H1 (cell line): ENCODE data around the gene MVK.

Source experiments
- CTCF ChIP-seq, 3 experiments: IDR thresholded peaks; 1 replicate in 2 of 3; 2 replicates in 1 of 3; pipeline versions ENCODE4 v1.5.1 to v1.6.1; 2011; ENCODE audit warnings: low read length in 3 of 3, mild to moderate bottlenecking in 3 of 3, inconsistent platforms in 2 of 3, low read depth in 1 of 3, moderate library complexity in 1 of 3; ENCODE audit not compliant: insufficient read depth in 1 of 3; ENCODE audit errors: control extremely low read depth in 1 of 3
- EP300 ChIP-seq, 2 experiments: IDR thresholded peaks; 1 replicate in 1 of 2; 2 replicates in 1 of 2; pipeline ENCODE4 v1.6.1; 2011 to 2012; ENCODE audit warnings: low read depth in 2 of 2, low read length in 2 of 2, mild to moderate bottlenecking in 2 of 2, borderline replicate concordance in 1 of 2, inconsistent platforms in 1 of 2, moderate library complexity in 1 of 2
- POLR2A ChIP-seq, 2 experiments: IDR thresholded peaks; 1 replicate in 1 of 2; 2 replicates in 1 of 2; pipeline ENCODE4 v1.6.1; 2011; ENCODE audit warnings: low read depth in 2 of 2, low read length in 2 of 2, mild to moderate bottlenecking in 2 of 2; ENCODE audit errors: control extremely low read depth in 1 of 2
- RBBP5 ChIP-seq: IDR thresholded peaks from 2 replicates; pipeline ENCODE4 v1.7.1; 2012; ENCODE audit warnings: low read depth, mild to moderate bottlenecking, inconsistent platforms, low read length, moderate library complexity, borderline replicate concordance
- SIN3A ChIP-seq, 2 experiments: IDR thresholded peaks in 1 of 2; conservative IDR thresholded peaks in 1 of 2; 2 replicates each; pipeline ENCODE4 v1.6.1; 2011 to 2012; ENCODE audit warnings: low read length in 2 of 2, improper control_type of control experiment in 1 of 2, low read depth in 1 of 2, mild to moderate bottlenecking in 1 of 2
- TF ChIP-seq, protein P1 (sequence below): IDR thresholded peaks from 2 replicates; pipeline ENCODE4 v1.6.1; 2012; ENCODE audit warnings: low read length, inconsistent platforms

- no peak for TF ChIP-seq SIN3A (conservative IDR thresholded peaks at IDR 0.05 in 1 of 2, IDR thresholded peaks at IDR 0.05 in 1 of 2; ENCODE audit: low read depth in 1 of 2, low read length in 2 of 2)
- TF ChIP-seq CTCF (IDR thresholded peaks at IDR 0.05; ENCODE audit: control extremely low read depth in 1 of 3, insufficient read depth in 1 of 3, low read depth in 1 of 3, low read length in 3 of 3) = no peak
- TF ChIP-seq EP300 (IDR thresholded peaks at IDR 0.05; ENCODE audit: borderline replicate concordance in 1 of 2, low read depth in 2 of 2, low read length in 2 of 2) = no peak
- TF ChIP-seq, protein P1, sequence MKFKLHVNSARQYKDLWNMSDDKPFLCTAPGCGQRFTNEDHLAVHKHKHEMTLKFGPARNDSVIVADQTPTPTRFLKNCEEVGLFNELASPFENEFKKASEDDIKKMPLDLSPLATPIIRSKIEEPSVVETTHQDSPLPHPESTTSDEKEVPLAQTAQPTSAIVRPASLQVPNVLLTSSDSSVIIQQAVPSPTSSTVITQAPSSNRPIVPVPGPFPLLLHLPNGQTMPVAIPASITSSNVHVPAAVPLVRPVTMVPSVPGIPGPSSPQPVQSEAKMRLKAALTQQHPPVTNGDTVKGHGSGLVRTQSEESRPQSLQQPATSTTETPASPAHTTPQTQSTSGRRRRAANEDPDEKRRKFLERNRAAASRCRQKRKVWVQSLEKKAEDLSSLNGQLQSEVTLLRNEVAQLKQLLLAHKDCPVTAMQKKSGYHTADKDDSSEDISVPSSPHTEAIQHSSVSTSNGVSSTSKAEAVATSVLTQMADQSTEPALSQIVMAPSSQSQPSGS = no peak
- no peak for TF ChIP-seq RBBP5
- TF ChIP-seq POLR2A (IDR thresholded peaks at IDR 0.05; ENCODE audit: control extremely low read depth in 1 of 2, low read depth in 2 of 2, low read length in 2 of 2) = no peak
Measured at GRCh38 chr12:109540526-109541412, 32.8 kb upstream of the MVK start.
